ENCODE measurements around the gene C16orf74. TPM values are rescaled to one million over a fixed set of nuclear protein-coding genes. Genes with fewer than 3 reads are reported as not detected.

Gene C16orf74
- total RNA-seq, 4 donors from 2014 or later: 5.4 to 13.0 (median 7.9) TPM

DNA sequence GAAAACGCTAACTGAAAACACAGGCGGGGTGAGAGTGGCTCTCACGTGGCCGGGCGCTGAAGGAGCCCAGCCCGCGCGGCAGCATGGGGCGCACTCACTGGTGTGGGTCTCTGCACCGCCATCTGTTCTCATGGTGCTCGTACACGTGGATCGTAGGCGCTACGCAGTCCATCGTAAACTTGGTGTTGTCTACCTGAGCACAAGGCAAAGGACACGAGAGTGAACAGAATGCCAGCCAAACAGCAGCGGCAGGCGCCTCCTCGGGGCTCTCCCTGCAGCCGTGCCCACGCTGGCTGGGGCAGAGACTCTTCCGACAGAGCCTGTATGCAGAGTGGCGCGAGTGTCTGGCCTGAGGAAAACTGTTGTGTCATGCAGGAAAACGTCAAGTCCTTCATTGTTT lies 29.4 kb upstream of the C16orf74 start:
- no peak overlapping the region for H3K4me3 ChIP-seq (ENCODE audit: low read depth, poor library complexity, severe bottlenecking)
- intact Hi-C loops (cut with DNase I; ENCODE audit: low total_unique reads): no loop called here
- WGBS, 2 donors: 89% methylated on average over 26 of the region's 26 CpGs
- TF ChIP-seq CTCF (IDR thresholded peaks at IDR 0.05) (no peak), POLR2A (IDR thresholded peaks at IDR 0.05) (no peak)
- no peak for DNase-seq (ENCODE audit: low spot score in 2 of 2)

GRCh38 chr16:85778873-85779272 lies 28.0 kb upstream of the C16orf74 start:
- intact Hi-C loops (cut with DNase I; ENCODE audit: low total_unique reads): no loop called here
- no peak for TF ChIP-seq POLR2A (IDR thresholded peaks at IDR 0.05)
- no peak for TF ChIP-seq CTCF (IDR thresholded peaks at IDR 0.05)
- WGBS, 2 donors: 76 to 80% methylated on average over 12 of the region's 12 CpGs
- DNase-seq (ENCODE audit: low spot score in 2 of 2): no peak
- no peak overlapping the region for H3K4me3 ChIP-seq (ENCODE audit: low read depth, poor library complexity, severe bottlenecking)

- TF ChIP-seq CTCF (IDR thresholded peaks at IDR 0.05) (no peak), POLR2A (IDR thresholded peaks at IDR 0.05) (no peak)
- no peak for DNase-seq (ENCODE audit: low spot score in 2 of 2)
- WGBS, 2 donors: 43 to 61% methylated on average over 4 of the region's 4 CpGs
- H3K4me3 ChIP-seq (ENCODE audit: low read depth, poor library complexity, severe bottlenecking): no peak overlapping the region
- intact Hi-C loops (cut with DNase I; ENCODE audit: low total_unique reads): no loop called here
Observed at GRCh38 chr16:85777583-85778310, 26.9 kb upstream of the C16orf74 start.

DNA sequence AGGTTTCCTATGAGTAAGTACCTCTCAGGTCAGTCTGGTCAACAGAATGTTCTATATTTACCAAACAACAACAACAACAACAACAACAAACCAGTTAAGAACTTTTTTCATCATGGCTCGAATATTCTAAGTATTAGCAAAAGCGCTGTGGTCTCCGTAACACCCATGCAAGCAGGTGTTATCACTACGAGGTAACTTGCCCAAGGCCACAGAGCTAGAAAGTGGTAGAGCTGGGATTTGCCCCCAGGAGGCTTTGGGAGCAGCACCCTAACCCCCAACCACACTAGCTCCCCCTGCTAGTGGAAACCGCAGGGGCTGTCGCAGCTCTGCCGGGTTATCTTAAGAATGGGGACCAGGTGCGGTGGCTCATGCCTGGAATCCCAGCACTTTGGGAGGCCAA lies 23.9 kb upstream of the C16orf74 start:
- no peak overlapping the region for H3K4me3 ChIP-seq (ENCODE audit: low read depth, poor library complexity, severe bottlenecking)
- 91 to 98% methylated on average over 8 of the region's 8 CpGs for WGBS, 2 donors
- intact Hi-C loops (cut with DNase I; ENCODE audit: low total_unique reads): no loop called here
- TF ChIP-seq POLR2A (IDR thresholded peaks at IDR 0.05) (no peak), CTCF (IDR thresholded peaks at IDR 0.05) (no peak)
- no peak for DNase-seq (ENCODE audit: low spot score in 2 of 2)

DNA sequence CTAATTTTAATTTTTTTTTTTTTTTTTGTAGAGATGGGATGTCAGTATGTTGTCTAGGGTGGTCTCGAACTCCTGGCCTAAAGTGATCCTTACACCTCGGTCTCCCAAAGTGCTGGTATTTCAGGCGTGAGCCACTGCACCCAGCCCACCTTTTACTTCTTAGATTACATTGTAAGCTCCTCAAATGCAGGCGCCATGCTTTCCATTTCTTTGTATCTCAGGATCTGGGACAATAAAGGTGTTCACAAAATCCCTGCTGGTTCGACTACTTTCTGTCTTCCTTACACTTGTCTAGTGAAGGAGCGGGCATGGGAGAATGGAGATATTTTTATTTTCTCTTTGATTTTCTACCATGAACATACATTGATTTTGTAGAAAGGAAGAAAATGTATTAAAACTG lies 23.2 kb upstream of the C16orf74 start:
- 77 to 80% methylated on average over 6 of the region's 6 CpGs for whole genome bisulfite sequencing, 2 donors
- H3K4me3 ChIP-seq (ENCODE audit: low read depth, poor library complexity, severe bottlenecking): no peak overlapping the region
- intact Hi-C loops (cut with DNase I; ENCODE audit: low total_unique reads): no loop called here
- no peak for DNase-seq (ENCODE audit: low spot score in 2 of 2)
- TF ChIP-seq CTCF (IDR thresholded peaks at IDR 0.05): no peak
- TF ChIP-seq POLR2A (IDR thresholded peaks at IDR 0.05): no peak

- no peak overlapping the region for H3K4me3 ChIP-seq (ENCODE audit: low read depth, poor library complexity, severe bottlenecking)
- intact Hi-C loops (cut with DNase I; ENCODE audit: low total_unique reads): no loop called here
- no peak for TF ChIP-seq POLR2A (IDR thresholded peaks at IDR 0.05)
- no peak for TF ChIP-seq CTCF (IDR thresholded peaks at IDR 0.05)
- DNase-seq (ENCODE audit: low spot score in 2 of 2): no peak
- 93 to 99% methylated on average over 6 of the region's 6 CpGs for WGBS, 2 donors
Observed at GRCh38 chr16:85773044-85773443, 22.1 kb upstream of the C16orf74 start.
